ENCODE data around the gene VGLL4. TPM values are rescaled to one million over a fixed set of nuclear protein-coding genes. Genes with fewer than 3 reads are reported as not detected.
"Not testable (repeated sequence)": the region's sequence is repeated elsewhere in the genome, so short reads cannot be mapped to it uniquely, and the experiment has no call there.

VGLL4 gene
- total RNA-seq, 2 experiments from 2014 or later: 36.1 to 74.5 TPM

DNA sequence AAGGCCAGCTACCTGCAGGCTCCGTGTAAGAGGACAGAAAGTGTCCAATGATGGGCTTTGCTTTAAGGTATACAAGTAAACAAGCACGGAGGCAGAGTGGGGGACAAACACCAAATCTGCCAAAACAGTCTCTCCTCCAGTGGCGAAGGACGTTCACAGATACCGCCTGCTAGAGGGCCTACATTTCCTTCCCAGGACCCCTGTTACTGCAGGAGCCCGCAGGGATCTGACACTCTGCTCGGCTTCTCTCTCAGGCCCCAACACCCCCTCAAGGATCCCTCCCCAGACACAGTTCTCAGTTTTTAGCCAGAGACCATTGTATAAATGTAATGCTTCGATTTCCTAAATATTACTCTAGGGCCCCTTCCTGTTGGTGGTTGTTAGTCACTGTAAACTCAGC, 46.0 kb upstream of the VGLL4 start:
- CTCF ChIA-PET (ENCODE audit: unreplicated experiment): no interaction called here
- no peak for TF ChIP-seq CTCF (conservative IDR thresholded peaks at IDR 0.05; ENCODE audit: low read length)
- TF ChIP-seq EZH2phosphoT487 (IDR thresholded peaks at IDR 0.05; ENCODE audit: borderline replicate concordance, low read depth, low read length): no peak
- intact Hi-C loops (cut with micrococcal nuclease; ENCODE audit: unreplicated experiment): no loop called here
- Histone ChIP-seq H3K27ac (ENCODE audit: low read depth, low read length, poor library complexity, severe bottlenecking) (no peak overlapping the region), H3K4me2 (ENCODE audit: low read length) (no peak overlapping the region), H4K20me1 (ENCODE audit: insufficient read depth, low read length) (no peaks in the 10 kb centered on the region), H3K79me2 (ENCODE audit: insufficient read depth, low read depth, low read length) (no peaks in the 10 kb centered on the region), H3K4me1 (ENCODE audit: insufficient read depth, low read length, poor library complexity, severe bottlenecking) (no peaks in the 10 kb centered on the region), H3K36me3 (ENCODE audit: insufficient read depth, low read length) (no peaks in the 10 kb centered on the region; the same call in 1 of the 2 replicates), H3K4me3 (ENCODE audit: low read depth, low read length, poor library complexity, severe bottlenecking) (no peak overlapping the region), H3K9me2 (ENCODE audit: insufficient read depth, low read length) (no peaks in the 10 kb centered on the region), H3K9me3 (ENCODE audit: low read length) (no peaks in the 10 kb centered on the region), H2AFZ (ENCODE audit: low read length) (no peak overlapping the region)
- POLR2A ChIA-PET: no interaction called here
- BruUV-seq (replicated peaks): no TSS peak
- DNase-seq (ENCODE audit: low spot score): no peak

DNA sequence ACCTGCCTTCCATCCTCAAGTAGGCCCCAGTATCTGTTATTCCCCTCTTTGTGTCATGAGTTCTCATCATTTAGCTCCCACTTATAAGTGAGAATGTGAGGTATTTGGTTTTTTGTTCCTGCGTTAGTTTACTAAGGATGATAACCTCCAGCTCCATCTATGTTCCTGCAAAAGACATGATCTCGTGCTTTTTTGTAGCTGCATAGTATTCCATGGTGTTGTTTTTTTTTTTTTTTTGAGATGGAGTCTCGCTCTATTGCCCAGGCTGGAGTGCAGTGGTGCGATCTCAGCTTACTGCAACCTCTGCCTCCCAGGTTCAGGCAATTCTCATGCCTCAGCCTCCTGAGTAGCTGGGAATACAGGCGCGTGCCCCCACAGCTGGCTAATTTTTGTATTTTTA, 41.3 kb upstream of the VGLL4 start:
- POLR2A ChIA-PET: interaction anchor here (1.2 kb wide), 1 partner anchor 13 kb away, joined by 3 read pairs; no protein-coding TSS in a partner anchor
- CTCF ChIA-PET (ENCODE audit: unreplicated experiment); intact Hi-C loops (cut with micrococcal nuclease; ENCODE audit: unreplicated experiment): not testable (repeated sequence)

GRCh38 chr3:11680509-11680908, 36.8 kb upstream of the VGLL4 start:
- no peaks in the 10 kb centered on the region for H3K79me2 ChIP-seq (ENCODE audit: insufficient read depth, low read depth, low read length)
- H2AFZ ChIP-seq (ENCODE audit: low read length): no peak overlapping the region
- no peaks in the 10 kb centered on the region for H3K4me1 ChIP-seq (ENCODE audit: insufficient read depth, low read length, poor library complexity, severe bottlenecking)
- intact Hi-C loops (cut with micrococcal nuclease; ENCODE audit: unreplicated experiment): no loop called here
- H4K20me1 ChIP-seq (ENCODE audit: insufficient read depth, low read length): no peaks in the 10 kb centered on the region
- no peak overlapping the region for H3K4me3 ChIP-seq (ENCODE audit: low read depth, low read length, poor library complexity, severe bottlenecking)
- no peaks in the 10 kb centered on the region for H3K36me3 ChIP-seq (ENCODE audit: insufficient read depth, low read length)
- H3K9me3 ChIP-seq (ENCODE audit: low read length): no peaks in the 10 kb centered on the region
- H3K9me2 ChIP-seq (ENCODE audit: insufficient read depth, low read length): no peaks in the 10 kb centered on the region
- BruUV-seq (replicated peaks): no TSS peak
- DNase-seq (ENCODE audit: low spot score): no peak
- no peak overlapping the region for H3K4me2 ChIP-seq (ENCODE audit: low read length)
- H3K27ac ChIP-seq (ENCODE audit: low read depth, low read length, poor library complexity, severe bottlenecking): no peak overlapping the region
- CTCF ChIA-PET (ENCODE audit: unreplicated experiment): no interaction called here
- POLR2A ChIA-PET: no interaction called here
- TF ChIP-seq EZH2phosphoT487 (IDR thresholded peaks at IDR 0.05; ENCODE audit: borderline replicate concordance, low read depth, low read length) (no peak), CTCF (conservative IDR thresholded peaks at IDR 0.05; ENCODE audit: low read length) (no peak)

More for the DNA sequence above, 41.3 kb upstream of the VGLL4 start:
- not testable (repeated sequence) for H2AFZ ChIP-seq (ENCODE audit: low read length); BruUV-seq (replicated peaks); H3K79me2 ChIP-seq (ENCODE audit: insufficient read depth, low read depth, low read length); H3K36me3 ChIP-seq (ENCODE audit: insufficient read depth, low read length); H3K9me2 ChIP-seq (ENCODE audit: insufficient read depth, low read length); H3K9me3 ChIP-seq (ENCODE audit: low read length); H3K4me1 ChIP-seq (ENCODE audit: insufficient read depth, low read length, poor library complexity, severe bottlenecking); H3K27ac ChIP-seq (ENCODE audit: low read depth, low read length, poor library complexity, severe bottlenecking); H4K20me1 ChIP-seq (ENCODE audit: insufficient read depth, low read length); H3K4me2 ChIP-seq (ENCODE audit: low read length); DNase-seq (ENCODE audit: low spot score); H3K4me3 ChIP-seq (ENCODE audit: low read depth, low read length, poor library complexity, severe bottlenecking)

Data from OCI-LY7 (cell line).